ENCODE measurements around the gene EGF.

Gene EGF

GRCh38 chr4:110041735-110042134 is 129.1 kb downstream of the EGF start:
- no peak for DNase-seq (ENCODE audit: low spot score)
- no peaks in the 10 kb centered on the region for H3K4me1 ChIP-seq (ENCODE audit: insufficient read depth, poor library complexity, severe bottlenecking)
- no peak overlapping the region for H3K4me3 ChIP-seq (ENCODE audit: severe bottlenecking)
- H3K27ac ChIP-seq (ENCODE audit: poor library complexity, severe bottlenecking), result no peak overlapping the region
- no peaks in the 10 kb centered on the region for H3K9me3 ChIP-seq (ENCODE audit: severe bottlenecking)
- no peaks in the 10 kb centered on the region for H3K27me3 ChIP-seq (ENCODE audit: insufficient read depth, poor library complexity, severe bottlenecking)
- ATAC-seq (ENCODE audit: low read depth), result no peak
- H3K36me3 ChIP-seq (ENCODE audit: low read depth), result no peaks in the 10 kb centered on the region
- TF ChIP-seq, protein P1, sequence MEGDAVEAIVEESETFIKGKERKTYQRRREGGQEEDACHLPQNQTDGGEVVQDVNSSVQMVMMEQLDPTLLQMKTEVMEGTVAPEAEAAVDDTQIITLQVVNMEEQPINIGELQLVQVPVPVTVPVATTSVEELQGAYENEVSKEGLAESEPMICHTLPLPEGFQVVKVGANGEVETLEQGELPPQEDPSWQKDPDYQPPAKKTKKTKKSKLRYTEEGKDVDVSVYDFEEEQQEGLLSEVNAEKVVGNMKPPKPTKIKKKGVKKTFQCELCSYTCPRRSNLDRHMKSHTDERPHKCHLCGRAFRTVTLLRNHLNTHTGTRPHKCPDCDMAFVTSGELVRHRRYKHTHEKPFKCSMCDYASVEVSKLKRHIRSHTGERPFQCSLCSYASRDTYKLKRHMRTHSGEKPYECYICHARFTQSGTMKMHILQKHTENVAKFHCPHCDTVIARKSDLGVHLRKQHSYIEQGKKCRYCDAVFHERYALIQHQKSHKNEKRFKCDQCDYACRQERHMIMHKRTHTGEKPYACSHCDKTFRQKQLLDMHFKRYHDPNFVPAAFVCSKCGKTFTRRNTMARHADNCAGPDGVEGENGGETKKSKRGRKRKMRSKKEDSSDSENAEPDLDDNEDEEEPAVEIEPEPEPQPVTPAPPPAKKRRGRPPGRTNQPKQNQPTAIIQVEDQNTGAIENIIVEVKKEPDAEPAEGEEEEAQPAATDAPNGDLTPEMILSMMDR (IDR thresholded peaks at IDR 0.05; ENCODE audit: poor library complexity, severe bottlenecking), result no peak

GRCh38 chr4:110042545-110043517 is 130.1 kb downstream of the EGF start:
- no peaks in the 10 kb centered on the region for H3K4me1 ChIP-seq (ENCODE audit: insufficient read depth, poor library complexity, severe bottlenecking)
- ATAC-seq (ENCODE audit: low read depth) (0 out of 3 replicates have a peak, but pooled peaks have one; percentile 19), DNase-seq (ENCODE audit: low spot score) (no peak)
- no peak overlapping the region for H3K4me3 ChIP-seq (ENCODE audit: severe bottlenecking)
- H3K36me3 ChIP-seq (ENCODE audit: low read depth), result no peaks in the 10 kb centered on the region
- H3K27me3 ChIP-seq (ENCODE audit: insufficient read depth, poor library complexity, severe bottlenecking), result no peaks in the 10 kb centered on the region
- H3K27ac ChIP-seq (ENCODE audit: poor library complexity, severe bottlenecking), result no peak overlapping the region
- no peaks in the 10 kb centered on the region for H3K9me3 ChIP-seq (ENCODE audit: severe bottlenecking)
- TF ChIP-seq, protein P1 (IDR thresholded peaks at IDR 0.05; ENCODE audit: poor library complexity, severe bottlenecking), result no peak

DNA sequence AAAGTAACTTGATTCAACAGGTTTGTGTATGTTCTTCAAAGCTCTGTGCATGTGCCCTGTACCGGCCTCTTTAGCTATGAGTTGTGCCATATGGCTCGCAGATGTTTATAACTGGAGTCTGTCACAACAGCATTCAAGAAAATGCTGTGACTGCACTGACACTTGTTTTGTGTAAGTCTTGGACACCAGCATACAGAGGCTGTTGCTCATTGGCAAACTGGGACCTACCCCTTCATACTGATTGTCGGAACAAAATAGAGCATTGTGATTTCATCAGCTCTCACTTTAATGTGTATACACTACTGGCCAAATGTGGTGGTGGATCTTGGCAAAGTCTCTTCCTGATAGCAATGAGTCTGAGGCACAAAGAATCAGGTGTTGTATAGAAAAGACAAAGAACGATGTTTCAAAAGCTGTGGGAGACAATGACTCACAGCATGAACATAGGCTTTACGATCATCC is 133.9 kb downstream of the EGF start:
- no peak for ATAC-seq (ENCODE audit: low read depth)
- H3K4me3 ChIP-seq (ENCODE audit: severe bottlenecking), result no peak overlapping the region
- no peaks in the 10 kb centered on the region for H3K4me1 ChIP-seq (ENCODE audit: insufficient read depth, poor library complexity, severe bottlenecking)
- no peak for DNase-seq (ENCODE audit: low spot score)
- no peaks in the 10 kb centered on the region for H3K27me3 ChIP-seq (ENCODE audit: insufficient read depth, poor library complexity, severe bottlenecking)
- H3K9me3 ChIP-seq (ENCODE audit: severe bottlenecking), result no peaks in the 10 kb centered on the region
- TF ChIP-seq, protein P1 (IDR thresholded peaks at IDR 0.05; ENCODE audit: poor library complexity, severe bottlenecking), result no peak
- peaks cover 31% of the 10 kb centered on the region for H3K36me3 ChIP-seq (ENCODE audit: low read depth)
- no peak overlapping the region for H3K27ac ChIP-seq (ENCODE audit: poor library complexity, severe bottlenecking)

GRCh38 chr4:110049951-110050925 is 137.6 kb downstream of the EGF start:
- DNase-seq (ENCODE audit: low spot score) (no peak), ATAC-seq (ENCODE audit: low read depth) (peak; percentile 31; the same call in 1 of the 3 replicates)
- no peak overlapping the region for H3K4me3 ChIP-seq (ENCODE audit: severe bottlenecking)
- peaks cover 38% of the 10 kb centered on the region for H3K36me3 ChIP-seq (ENCODE audit: low read depth)
- H3K27me3 ChIP-seq (ENCODE audit: insufficient read depth, poor library complexity, severe bottlenecking), result no peaks in the 10 kb centered on the region
- no peaks in the 10 kb centered on the region for H3K9me3 ChIP-seq (ENCODE audit: severe bottlenecking)
- H3K4me1 ChIP-seq (ENCODE audit: insufficient read depth, poor library complexity, severe bottlenecking), result no peaks in the 10 kb centered on the region
- no peak overlapping the region for H3K27ac ChIP-seq (ENCODE audit: poor library complexity, severe bottlenecking)
- TF ChIP-seq, protein P1 (IDR thresholded peaks at IDR 0.05; ENCODE audit: poor library complexity, severe bottlenecking), result peak; percentile 81
